HG02642 (cell line): ENCODE measurements around the gene RAB43.
"Not testable (repeated sequence)": the region's sequence is repeated elsewhere in the genome, so short reads cannot be mapped to it uniquely, and the experiment has no call there.

Experiments
- ATAC-seq: cut with Tn5 transposase; IDR thresholded peaks from one replicate; pipeline ENCODE4 v1.9.1; 2021; ENCODE audit warnings: mild to moderate bottlenecking; ENCODE audit not compliant: unreplicated experiment, poor library complexity

Gene RAB43

DNA sequence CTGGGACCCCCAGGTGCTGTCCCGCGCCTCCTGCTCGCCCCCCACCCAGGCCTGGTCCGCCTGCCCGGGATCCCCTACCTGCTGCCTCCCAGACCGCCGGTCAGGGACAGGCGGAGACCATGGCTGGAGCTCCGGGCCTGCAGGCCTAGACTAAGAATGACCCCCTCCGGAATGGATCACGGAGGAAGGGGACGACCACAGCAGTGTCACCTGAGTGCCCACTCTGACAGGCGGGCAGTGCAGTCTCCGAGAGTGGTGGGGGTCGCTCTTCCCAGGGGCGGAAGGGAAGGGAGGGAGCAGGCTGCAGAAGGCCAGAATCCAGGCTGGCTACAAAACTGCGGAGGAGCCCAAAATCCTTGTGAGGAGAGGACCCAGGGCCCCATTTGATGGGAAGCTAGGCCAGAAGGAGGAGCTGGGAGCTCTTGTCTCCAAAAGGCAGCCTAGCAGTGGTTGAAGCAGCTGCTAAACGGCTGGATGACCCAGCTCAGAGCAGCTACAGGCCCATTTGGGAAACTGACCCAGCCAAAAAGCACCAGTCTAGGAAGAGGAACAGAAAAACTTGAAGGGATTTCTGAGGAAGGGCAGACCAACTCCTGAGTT lies 908 bp upstream of the RAB43 start:
- ATAC-seq, result no peak

DNA sequence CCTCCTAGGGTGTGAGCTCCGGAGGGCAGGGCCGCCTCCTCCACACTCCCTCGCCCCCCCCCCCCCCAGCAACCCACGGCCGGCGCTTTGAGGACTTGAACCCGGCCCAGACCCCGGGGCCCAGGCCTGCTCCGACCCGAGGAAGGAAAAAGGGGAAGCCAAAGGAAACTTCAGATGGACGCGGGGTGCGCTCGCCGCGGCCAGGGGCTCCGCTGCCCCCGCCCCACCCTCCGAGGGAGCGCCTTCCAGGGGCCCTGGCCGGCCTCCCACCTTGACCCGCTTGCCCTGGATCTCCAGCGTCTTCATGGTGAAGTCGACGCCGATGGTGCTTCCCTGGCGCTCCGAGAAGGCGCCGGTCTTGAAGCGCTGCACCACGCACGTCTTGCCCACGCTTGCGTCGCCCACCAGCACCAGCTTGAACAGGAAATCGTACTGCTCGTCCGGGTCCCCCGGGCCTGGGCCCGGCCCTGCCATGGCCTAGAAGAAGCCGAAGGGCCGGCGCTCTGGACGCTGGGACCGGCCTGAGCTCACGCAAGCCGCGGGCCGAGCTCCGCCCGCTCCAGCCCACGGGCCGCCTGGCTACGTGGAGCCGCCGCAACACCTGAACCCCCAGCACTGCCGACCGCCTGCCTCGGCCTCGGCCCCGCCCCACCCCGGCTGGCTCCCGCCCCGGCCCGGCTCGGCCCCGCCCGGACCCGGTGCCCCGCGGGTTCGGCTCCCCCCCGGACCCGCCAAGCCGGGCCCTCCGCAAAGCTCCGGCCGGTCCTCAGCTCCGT lies 400 bp downstream of the RAB43 start:
- peak; percentile 3 for ATAC-seq

DNA sequence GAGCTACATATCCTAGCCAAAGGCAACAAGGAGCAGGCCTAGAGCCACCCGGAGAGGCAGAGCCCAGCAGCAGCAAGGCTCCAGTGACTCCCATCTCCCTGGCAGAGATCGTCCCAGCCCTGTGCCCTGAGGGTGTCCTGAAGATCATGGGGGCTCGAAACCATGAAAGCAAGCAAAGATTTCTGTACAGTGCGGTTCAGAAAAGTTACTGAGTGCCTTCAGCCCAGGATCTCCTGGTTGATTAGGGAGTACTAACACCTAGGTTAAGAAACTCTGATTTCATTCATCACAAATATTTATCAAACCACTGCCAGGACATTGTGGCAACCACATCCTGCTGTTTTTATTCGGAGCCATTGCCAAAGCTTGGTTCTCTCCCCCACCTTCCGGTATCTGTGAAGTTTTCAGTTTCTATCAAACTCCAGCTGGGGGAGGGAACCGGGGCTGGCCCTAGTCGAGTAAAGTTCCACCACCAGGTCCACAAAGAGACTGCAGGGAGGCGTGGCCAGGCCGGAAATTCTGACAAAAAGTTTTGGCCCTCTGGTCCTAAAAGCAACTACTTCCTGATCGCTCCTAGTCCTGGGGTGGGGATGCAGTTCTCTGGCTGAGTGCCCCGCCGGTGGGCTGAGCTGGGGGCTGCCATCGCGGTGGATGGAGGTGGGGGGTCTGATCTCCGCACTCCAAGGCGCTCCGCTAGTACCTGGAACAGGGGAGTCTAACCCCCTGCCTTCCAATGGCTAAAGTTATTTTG lies 1.2 kb downstream of the RAB43 start:
- ATAC-seq, result peak; percentile 66

DNA sequence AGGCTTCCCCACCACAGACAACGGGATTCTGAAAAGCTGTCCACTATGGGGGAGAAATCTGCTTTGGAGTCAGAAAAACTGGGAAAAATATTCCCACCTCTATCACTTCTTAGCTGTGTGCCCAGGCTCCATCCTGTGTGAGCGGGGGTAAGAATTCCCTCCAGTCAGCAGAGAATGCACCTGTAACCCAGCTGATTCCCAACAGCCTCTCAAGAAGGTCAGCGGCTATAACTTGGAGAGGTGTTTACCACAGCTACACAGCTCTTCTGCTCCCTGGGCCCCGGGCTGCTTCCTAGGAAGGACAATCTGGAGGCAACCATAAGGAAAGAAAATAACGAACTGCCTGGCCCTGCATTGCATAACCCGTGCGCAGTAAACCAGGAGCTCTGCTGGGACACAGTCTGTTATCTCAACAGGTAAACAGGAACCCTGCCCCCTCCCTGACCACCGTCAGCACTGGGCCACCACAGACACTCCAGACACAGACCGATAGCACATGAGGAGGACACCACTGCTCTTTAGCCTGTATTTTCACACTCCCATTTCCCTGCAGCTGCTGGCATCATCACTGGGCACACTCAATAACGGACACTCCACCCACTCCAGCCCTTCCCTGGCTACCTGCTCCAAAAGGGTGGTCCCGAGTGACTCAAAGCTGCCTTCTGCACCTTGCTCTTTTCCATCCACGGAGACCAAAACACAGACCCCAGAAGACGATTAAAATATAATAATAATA lies 2.1 kb downstream of the RAB43 start:
- ATAC-seq, result no peak

DNA sequence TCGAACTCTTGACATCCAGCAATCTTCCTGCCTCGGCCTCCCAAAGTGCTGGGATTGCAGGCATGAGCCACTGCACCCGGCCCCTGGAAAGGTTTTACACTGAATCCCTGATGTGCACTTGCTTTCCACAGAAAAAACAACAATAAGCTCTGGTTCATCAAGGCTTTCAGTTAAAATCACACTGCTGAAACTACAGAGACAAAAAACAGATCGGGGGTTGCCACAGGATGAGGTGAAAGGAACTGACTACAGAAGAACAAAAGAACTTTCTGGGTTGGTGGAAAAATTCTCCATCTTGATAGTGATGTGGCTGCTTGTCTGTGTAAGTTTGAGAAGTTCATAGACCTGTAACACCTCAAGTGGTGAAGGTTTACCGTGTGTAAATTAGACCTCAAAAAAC lies 2.9 kb downstream of the RAB43 start:
- ATAC-seq, result no peak

DNA sequence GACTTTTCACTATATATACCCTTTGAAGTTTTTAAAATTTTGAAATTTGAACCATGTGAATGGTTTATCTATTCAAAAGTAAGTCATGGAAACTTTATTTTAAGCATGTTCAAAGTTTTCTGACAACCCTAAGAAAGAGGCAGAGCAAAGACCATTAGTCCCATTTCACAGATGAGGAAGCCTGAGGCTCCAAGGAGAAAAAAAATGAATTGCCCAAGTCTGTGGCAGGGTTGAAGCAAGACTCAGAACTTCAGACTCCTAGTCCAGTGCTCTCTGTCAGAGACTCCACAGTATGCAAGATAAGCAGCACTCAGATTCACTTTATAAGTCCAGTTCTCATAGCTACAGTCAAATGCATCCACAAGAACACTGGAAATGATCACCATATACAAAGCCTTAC lies 4.5 kb downstream of the RAB43 start:
- ATAC-seq, result no peak

DNA sequence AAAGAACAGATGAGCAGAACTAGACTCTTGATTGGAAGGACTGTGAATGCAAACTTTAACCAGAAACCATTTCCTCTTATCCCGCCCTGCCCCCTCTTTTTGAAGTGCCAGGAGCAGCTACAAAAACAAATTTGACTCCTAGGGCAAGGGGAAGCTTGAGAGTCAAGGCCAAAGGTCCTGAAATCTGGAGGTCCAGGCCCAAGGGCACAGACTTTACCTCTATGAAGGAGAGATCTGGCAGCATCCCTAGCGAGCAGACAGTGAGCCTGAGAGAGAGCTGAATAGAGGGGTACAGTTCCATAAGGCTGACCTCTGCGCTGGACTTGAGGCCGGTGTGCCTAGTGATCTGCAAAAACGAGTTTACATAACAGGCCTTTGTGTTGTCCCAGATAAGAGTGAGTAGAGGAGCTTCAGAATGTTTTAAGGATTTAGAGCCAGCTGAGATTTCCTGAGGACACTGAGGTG lies 5.1 kb downstream of the RAB43 start:
- ATAC-seq, result no peak

DNA sequence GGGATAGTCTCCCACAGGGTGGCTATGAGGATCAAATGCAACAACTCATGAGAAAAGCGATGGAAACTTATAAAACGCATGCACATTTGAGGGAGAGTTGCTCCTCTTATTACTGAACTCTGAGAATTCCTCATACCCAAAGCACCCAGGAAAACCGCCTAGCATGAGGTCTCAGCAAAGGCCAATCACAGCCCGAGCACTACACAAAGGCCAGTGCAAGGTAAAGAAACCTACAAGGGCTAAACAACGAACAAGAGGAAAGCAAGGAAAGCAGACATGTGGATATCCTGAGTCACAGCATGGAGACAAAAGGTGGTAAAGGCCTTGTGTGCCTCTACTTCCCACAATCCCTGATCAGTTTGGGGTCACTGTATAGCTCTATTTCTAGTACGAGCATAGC lies 7.1 kb downstream of the RAB43 start:
- ATAC-seq, result no peak

DNA sequence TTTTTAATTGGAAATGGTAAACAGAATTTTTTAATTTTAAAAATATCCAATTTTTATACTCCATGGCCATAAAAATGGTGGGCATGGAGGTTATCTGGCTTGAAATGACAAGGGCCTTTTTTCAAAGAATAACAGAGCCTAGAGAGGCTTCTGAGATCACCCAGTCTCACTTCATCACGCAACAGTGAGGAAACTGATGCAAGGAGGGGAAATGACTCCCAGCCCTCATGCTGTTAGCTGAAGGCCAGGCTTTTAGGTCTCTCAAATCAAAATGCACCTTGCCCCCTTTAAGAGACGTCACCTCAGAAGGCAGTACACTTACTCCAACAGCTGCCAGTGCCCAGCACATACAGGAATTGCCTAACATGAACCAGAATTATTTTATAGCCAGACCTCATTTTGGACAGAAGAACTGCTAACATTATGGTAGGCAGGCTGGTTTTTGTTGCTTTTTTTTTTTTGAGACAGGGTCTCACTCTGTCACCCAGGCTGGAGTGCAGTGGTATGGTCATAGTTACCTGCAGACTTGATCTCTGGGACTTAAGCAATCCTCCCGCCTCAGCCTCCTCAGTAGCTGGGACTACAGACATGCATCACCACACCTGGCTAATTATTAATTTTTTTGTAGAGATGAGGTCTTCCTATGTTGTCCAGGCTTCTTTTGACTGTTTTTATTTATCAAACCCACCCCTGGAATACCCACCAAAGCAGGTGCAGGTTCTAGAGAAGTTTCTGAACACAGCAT lies 9.1 kb downstream of the RAB43 start:
- no peak for ATAC-seq

DNA sequence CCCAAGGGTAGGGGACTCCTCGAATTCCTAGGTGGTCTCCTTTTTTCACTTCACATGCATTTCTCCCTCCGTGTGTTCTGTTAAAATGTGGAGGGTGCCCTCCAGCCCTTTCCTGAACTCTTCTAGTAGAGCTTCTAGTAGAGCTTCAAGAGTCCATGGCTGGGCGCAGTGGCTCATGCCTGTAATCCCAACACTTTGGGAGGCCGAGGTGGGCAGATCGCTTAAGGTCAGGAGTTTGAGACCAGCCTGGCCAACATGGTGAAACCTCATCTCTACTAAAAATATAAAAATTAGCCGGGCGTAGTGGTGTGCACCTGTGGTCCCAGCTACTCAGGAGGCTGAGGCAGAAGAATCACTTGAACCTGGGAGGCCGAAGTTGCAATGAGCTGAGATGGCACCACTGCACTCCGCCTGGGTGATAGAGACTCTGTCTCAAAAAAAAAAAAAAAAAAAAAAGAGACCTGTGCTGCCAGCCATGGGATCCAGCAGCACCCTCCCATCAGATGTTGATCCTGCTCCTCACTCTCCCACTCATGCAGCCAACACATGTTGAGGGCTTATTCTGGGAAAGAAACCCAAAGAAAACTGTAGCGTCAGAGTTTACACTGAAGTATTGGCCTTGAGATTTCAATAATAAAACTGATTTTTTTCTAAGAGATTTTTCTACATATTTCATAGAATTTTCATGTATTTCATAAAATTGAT lies 10.4 kb downstream of the RAB43 start:
- not testable (repeated sequence) for ATAC-seq

DNA sequence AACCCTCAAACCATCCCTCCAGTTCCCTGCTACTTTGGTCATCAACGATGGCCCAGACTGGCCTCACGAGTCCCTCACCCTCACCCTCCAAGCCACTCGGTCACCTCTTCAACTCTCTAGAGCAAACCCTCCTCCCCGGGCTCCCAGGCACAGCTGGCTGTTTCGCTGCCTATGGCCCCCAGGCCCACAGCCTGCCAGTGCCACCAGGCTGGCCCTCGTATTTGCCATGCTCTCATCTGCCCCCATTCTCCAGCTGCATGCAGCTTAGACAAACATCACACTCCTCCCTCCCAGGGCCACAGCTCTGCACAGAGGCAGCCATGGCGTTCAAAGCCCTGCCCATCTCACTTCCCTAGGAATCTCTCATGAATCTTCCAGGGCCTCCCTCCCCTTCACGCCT lies 13.8 kb downstream of the RAB43 start:
- ATAC-seq, result no peak

DNA sequence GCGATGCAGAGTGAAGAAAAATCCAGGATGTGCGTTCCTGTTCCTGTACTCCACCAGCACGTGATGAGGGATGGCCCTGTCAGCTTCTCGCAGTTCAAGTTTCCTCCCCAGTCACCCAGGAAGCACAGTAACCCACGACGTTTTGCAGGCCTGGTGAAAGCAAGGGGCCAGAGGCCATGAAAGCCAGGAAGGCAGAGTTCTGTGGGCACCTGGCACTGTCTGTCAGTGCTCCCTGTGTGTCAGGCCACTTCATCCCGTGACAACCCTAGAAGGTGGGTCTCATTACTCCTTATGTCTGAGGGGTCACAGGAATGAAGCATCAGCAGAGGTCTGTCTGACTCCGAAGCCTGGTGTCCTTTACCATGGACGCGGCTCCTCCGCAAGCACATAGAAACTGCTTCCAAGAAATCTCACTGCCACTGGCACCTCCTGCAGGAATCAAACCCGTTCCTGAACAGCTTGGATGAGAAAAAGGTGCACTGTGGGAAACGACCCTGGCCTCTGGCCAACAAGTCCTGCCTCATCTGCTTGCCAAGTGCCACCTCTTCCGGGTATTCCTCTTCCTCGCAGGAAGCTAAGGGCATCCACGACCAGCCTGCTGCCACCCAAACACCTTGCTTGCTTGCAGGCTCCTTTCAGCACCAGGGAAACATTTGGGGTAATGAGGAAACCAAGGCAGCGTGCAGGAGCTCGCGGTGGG lies 14.6 kb downstream of the RAB43 start:
- ATAC-seq, result no peak

DNA sequence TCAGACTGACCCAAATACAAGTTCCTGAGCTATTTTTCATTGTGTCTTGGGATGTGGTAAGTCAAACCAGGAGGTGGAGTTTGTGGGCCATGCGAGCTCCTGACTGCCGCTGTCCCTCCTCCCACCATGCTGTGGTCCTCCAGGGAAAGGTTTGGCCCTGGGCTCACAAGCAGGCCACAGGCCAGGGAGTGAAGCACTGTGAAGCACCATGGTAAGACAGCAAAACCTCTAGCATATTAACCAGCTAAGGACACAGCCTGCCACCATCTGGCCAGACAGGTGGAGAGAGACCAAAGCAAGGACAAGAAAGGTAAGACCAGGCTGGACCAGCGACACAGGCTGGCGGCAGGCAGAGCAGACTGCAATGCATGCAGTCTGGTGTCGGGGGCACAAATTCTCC lies 15.3 kb downstream of the RAB43 start:
- no peak for ATAC-seq

DNA sequence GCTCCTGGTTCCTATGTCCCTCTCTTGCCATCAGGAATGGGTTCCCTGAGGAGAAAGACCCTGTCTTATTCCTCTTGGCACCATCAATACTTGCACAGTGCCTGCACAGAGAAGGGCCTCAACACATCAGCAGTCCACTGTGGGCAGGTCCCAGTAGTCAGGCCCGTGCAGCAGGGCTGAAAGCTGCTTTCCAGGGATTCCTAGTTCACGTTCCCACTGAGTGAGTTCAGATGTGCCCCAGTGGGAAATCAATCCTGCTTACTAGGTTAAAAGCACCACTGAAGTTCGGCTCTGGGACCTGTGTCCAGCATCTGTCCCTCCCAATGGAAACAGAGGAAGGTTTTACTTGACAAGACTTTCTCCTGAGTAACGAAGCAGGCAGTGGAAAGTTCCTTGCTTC lies 15.7 kb downstream of the RAB43 start:
- ATAC-seq, result no peak

DNA sequence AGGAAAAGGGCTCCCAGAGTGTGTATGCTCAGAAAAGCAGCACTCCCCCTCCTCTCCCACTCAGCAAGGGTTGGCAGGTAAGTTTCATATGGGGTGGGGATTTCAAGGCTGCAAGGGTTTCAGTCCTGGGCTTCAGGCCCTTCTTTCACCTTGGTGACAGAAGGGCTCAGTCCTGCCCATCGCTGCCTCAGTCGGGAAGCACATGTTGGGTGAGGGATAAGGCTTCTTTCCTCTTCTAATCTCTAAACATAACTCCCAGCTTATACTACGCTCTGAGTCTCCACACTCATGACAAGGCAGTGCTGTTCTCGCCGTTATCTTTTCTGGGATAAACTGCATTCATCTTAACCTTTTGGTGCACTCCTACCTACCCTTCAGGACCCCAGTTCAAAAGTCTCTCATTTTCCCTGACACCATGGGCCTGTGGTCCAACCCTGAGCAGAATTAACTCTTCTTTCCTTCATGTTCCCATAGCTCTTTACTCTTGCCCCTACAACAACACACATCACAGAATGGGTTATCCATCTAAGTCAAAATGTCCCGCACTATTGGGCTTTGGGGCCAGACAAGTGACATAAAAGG lies 17.0 kb downstream of the RAB43 start:
- ATAC-seq, result no peak

DNA sequence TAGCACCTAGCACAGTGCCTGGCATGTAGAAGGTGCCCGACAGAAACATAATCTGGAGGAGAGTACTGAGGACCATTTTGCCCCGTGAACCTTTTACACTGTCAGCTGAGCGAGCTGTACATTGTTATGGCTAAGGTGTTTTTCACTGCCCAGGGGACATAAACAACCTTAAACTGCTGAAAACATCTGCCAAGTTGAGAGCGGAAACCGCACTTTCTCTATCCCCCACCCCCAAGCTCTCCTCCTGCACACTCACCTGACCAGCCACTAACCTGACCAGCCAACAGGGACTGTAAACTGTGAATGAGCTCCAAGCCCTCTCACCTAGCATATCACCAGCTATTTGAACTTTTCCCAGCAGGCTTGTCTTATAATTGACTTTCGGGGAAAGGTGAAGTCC lies 17.6 kb downstream of the RAB43 start:
- no peak for ATAC-seq

DNA sequence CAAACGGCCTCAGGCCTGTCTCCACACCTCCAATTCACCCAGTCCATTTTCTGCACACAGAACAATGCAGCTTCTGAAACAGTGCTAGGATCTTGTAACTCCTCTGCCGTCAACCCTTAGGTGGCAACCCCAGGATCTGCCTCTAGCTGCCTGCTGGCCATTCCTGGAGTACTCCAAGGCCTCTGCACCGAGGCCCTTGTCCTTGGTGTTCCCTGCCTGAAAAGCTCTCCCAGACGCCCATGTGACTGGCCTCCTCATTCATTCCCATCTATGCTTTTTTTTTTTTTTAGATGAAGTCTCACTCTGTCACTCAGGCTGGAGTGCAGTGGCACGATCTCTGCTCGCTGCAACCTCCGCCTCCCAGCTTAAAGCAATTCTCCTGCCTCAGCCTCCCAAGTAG lies 18.3 kb downstream of the RAB43 start:
- ATAC-seq, result no peak

DNA sequence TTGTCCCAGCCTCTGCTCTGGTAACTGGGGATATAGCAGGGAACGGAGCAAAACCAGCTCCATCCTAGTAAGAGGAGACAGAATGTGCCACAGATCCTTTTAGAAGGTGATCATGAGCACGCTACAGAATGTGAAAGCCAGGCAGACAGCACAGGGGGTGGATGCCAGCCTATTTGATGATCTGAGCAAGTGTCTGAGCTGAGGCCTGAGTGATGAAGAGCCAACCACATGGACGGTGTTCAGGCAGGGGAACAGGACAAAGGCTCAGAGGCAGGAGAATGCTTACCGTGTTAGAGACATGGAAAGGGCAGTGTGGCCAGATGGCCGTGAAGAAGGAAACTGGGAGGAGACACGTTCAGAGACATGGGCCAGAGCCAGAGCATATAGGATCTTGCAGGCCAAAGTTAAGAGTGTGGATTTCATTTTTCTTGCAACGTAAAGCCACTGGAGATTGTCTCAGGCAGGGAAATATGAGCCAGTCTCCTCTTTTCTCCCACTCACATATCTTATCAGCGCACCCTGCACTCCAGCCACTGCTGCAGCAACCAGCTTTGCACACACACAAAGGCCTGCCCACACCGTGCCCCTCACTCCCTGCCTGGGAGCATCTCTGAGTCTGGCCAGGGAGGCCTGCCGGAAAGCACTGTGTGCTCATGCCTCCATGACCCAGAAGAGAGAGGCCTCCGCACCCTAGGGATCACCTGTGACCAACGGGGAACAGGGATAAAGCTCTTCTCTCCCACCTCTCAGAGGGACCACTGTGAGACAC lies 20.1 kb downstream of the RAB43 start:
- no peak for ATAC-seq
